NCI-H2196 treated with DMSO at 0.1 percent for 48 hours (cell line): ENCODE results near the gene WWOX.

Experiments
- DNase-seq: peaks from one replicate; lab custom pipeline; 2025; ENCODE audit not compliant: unreplicated experiment; lab: John Stamatoyannopoulos, UW

Gene WWOX

DNA sequence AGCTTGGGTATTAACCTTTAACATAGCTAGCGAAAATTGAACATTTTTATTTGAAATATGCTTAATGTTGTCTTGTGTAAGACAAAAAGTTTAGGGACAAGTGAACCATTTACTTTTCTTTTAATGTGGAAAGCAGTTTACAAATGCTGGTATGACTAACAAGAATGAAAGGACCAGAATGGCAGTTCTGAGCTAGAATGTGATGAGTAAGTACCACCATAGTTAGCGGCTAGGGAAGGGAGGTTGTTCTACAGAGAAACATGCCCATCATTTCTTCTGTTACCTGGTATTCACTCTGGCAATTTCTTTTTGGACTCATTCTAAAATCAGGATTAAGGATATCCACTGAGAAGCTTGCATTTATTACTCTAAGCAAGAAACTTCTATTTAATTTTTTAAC, 121.1 kb downstream of the WWOX start:
- no peak for DNase-seq

DNA sequence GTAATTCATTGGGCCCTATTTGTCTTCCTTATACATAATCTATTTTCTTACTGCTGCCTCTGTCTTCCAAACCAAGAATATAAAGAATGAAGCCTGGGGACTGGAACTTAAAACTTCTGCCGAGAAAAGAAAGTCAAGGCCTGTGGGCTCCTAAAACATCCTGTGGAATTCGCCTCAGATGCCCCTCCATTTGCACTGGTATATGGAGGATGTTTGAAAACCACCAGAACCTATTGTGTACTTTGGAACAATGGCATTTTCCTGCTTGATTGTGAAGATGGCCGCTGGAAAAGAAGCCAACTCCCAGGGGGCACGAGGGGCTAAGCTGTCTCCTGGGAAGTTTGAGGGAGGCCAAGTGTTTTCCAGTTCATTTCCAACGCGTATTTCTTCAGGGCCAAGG, 122.4 kb downstream of the WWOX start:
- no peak for DNase-seq

DNA sequence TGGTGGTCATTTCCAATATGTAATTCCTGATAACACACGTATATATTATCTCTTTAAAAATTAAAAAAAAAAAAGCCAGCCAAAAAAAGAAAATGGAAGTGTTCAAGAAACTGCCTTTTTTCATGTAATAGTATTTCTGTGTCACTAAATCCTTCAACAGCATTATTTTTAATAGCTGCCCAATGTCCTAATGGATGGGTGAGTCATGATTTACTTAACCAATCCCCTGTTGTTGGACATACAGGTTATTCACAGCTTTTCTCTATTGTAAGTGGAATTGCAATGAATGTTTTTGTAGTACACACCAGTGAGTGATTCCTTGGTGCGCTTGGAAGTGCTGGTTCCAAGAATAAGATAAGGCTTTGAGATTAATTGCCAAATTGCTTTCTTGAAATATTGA, 124.9 kb downstream of the WWOX start:
- no peak for DNase-seq

DNA sequence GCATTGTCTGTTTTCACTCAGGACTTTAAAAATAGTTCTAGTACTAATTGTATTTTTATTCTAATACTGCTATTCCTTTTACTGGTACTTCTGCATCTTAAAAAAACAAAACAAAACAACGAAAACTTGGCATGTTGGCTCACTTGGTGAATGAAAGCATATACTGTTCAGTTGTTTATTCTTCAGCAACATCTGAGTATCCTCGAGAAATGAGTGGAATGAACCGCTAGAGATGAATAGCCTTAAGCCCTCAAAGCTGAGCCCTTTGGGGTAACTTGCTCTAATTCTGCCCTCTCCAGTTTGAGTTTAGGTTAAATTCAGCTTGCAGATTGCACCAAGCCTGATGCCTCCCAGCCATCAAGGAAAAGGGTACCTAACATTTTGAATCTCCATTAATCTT, 126.5 kb downstream of the WWOX start:
- no peak for DNase-seq

DNA sequence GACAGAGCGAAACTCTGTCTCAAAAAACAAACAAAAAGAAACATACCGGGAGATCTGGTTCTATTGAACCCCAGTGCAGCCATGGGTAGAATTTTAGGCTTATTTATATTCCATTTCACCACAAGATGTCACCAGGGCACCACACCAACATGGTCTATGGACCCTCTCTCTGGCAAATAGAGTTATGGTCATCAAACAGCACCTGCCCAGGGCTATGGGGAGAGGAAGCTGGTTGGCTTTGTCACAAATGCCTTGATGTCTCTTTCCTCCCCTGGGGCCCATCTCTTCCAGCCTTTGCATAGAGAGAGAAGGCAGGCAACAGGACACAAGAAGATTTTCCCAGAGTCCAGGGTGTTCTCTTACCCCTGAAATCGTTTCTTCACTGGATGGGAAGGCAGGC, 128.4 kb downstream of the WWOX start:
- DNase-seq = no peak

DNA sequence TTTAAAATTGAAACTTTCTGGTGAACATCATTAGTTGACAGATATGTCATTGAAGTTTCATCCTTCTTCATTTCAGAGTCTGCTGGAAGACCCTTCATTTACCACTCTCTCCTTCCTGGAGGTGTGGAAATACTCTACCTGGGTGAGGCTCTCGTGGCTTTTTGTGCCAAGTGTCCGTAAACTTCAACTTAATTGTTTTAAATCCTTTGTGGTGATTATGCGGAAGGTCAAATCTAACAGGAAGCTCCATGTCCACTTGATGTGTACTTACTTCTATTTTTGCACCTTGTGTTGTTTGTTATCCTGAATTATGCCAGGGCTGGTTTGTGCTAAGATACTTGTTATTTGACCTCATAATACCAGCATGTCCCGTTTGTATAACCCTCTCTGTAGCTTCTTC, 129.2 kb downstream of the WWOX start:
- no peak for DNase-seq

DNA sequence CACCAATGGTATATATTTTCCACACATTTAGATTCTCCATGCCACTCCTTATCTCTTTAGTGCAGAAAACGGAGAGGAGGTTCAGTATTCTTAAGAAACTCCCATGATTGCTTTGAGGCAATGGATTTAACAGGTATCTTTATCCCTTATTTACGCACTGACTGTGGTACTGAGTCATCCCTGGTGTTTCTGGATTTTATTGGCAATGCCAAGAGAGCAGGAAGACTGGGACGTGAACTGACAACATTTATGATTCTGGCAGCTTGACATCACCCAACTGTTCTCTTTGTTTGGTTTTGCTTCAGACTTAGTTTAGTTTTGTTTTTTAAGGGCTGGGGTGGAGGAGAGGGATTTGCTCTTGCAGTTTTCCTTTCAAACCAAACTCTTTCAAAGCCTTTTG, 131.4 kb downstream of the WWOX start:
- no peak for DNase-seq

DNA sequence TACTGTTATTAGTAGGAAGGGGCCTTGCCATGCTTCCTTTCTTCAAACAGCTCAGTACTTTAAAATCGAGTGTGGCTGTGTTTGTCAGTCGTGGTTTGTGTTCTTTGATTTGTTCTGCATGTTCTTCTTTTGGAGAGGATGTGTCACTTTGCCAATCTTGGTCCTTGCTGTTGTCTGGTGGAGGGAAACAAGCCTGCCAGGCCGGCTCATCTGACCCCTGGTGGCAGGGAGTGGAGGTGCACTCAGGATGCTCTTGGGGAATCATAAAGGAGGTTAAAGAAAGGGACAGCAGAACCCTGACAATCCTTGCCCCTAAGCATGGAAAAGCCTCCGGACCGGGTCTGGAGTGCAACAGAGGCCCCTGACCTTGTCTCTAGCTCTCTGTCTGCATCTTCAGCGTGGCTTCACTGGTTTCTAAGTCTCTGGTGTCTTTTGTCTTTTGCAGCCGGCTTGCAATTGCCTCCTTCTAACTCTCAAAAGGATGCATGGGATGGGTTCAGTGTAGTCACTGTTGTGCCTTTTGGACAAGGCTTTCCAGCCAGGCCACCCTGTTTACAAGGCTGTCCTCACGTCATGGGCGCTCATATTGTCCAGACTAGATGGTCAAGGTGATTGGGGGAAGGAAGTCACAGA, 135.8 kb downstream of the WWOX start:
- DNase-seq = no peak

DNA sequence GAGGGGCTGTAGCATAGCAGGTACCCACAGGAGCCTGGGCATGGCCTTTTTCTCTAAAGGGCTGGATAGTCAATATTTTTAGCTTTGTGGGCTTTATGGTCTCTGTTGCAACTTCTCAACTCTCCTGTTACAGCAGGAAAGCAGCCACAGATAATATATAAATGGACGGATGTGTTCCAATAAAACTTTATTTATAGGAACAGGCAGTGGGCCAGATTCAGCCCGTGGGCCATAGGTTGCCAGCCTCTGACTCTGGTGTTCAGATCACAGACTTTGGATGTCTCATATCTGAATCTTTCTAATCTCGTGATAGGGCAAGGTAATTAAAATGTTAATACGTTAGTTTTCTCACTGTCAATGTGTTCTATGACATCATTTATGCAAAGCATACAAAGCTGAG, 136.4 kb downstream of the WWOX start:
- no peak for DNase-seq

DNA sequence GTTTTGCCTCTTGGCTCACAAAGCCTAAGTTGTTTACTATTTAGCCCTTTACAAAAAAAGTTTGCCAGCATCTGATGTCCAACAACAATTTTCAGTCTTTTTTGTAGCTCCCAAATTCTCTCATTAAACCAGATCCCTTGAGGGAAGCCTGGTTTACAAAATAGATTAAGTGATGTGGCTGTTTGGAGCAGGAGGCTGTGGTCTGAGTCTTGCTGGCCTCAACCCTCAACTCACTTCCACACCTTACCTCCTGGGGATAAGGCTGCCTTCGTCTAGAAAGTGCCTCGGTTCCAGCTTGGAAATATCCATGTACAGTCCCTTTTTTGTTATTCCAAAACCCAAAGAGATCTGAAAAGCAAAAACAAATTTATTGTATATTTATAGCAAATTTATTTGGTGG, 138.4 kb downstream of the WWOX start:
- DNase-seq = no peak

DNA sequence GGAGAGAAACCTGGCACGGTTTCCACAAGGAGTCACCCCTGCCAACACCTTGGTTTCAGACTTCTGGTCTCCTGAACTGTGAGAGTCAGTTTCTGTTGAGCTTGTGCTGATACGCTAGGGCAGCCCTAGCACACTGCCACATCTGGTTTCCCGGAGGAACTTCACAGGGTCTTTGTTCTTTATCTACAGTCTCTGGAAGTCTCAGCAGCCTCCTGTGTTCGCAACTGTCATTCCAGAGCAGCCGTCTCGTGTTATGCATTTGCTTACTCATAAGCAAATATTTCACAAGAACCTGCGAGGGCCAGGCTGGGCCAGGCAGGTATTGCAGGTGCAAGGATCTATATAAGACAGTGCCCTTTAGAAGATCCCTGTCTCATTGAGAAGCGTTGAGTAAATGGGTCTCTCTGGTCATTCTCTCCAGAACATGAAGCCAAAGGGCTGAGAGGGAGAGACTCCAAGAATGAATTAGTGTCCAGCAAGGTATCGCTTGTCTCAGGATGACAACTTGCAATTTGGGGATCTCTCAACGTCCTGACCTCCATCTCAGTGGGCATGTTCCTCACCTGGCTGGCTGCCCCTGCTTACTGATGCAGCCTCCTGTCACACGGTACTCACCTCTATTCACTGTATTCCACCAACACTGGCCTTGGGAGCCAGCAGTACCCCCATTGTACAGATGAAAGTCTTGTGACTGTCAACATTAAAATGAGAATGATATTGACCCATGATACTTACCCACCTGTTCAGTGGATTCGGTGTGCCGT, 141.2 kb downstream of the WWOX start:
- DNase-seq = no peak

DNA sequence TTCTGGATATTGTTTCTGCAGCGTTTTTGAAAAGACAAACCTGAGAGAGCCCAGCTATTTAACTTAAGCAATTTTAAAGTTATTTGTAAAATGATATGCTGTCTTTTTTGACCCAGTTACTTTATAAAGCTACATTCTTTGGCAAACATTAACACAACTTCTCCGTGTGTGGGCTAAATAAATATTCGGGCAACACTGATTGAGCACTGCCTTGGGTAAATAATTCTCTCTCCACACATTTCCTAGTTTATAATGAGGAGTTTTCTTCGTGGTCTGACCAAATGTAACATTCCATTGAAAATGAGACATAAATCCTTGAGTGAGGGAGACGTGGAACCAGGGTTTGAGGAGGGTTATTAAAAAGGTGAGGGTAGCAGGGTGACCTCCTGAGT, 142.8 kb downstream of the WWOX start:
- no peak for DNase-seq

DNA sequence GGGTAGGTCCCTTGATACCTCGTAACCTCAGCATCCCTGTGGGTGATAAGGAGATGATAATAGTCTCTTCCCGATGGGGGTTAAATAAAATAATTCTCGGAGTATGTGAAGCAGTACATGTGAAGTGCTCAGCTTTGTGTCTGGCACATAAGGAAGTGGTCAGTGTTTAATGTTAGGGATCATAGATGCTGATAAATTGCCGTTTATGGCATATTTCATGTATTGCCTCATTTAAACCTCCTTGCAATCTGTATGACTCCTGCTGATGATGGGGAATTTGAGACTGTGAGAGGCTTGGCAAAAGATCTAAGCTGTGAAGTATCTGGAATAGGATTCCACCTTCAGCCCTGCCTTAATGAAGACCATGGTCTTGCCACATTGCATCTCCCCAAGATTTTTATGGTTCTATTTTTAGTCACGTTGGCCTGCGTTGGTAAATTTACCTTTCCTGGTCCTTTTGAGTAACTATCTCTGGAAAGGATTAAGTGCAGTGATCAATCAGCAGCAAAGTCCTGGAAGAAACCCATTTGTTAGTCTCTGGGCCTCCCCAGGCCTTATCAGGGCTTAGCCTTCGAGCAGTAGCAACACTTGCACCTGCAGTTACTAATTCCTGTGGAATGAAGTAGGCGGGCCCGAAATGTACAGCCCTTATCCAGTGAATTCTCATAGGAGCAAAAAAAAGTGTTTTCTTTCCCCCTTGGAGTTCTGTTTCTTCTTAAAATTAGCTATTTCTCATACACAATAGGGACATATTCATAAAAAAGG, 144.9 kb downstream of the WWOX start:
- no peak for DNase-seq

DNA sequence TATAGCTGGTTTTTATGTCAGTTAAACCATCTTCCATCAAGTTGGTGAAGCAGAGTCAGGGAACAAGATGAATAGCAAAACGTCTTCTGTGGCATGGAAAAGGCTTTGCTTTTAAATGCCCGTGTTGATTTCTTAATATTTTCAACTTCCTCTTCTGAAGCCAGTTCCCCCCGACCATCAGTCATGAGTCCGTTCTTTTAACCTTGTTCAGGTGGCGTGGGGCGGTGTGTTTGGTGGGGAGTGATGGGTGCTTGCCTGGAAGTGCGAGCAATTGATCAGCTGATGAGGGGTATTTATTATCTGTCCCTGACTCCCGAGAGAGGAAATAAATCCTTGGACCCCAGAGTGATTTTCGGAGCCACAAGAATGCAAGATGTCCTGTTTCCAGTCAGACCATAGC, 147.1 kb downstream of the WWOX start:
- no peak for DNase-seq

DNA sequence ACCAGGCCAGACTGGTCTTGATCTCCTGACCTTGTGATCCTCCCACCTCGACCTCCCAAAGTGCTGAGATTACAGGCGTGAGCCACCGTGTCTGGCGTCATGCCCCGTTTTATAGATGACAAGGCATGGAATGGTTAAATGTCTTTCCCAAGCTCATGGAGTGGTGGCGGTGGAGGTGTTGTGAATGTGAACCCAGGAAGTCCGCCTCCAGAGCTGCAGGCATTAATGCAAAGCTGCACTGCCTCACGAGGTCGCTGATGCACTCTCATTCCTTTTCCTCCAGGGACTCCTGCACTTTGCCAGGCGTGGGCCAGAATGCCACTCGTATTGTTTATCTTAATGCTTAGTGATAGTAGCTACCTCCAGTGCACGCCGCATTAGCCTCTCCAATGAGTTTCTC, 149.6 kb downstream of the WWOX start:
- no peak for DNase-seq

DNA sequence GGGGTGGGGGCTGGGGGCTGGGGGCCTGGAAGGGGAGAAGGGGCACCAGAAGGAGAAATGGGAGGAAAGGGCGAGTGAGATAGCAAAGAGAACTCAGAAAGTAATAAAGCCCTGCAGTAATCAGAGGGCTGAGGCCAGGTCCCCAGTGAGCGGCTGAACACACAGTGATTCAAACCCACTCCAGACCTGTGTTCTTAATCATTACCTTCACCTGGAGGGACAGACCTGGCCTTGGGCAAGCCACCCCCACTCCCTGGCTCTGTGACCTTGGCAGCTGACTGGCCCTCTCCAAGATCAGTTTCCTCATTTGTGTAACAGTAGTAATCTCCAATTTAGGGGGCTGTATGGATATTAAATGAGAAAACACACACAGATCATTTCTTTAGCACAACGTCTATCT, 150.4 kb downstream of the WWOX start:
- DNase-seq = no peak

DNA sequence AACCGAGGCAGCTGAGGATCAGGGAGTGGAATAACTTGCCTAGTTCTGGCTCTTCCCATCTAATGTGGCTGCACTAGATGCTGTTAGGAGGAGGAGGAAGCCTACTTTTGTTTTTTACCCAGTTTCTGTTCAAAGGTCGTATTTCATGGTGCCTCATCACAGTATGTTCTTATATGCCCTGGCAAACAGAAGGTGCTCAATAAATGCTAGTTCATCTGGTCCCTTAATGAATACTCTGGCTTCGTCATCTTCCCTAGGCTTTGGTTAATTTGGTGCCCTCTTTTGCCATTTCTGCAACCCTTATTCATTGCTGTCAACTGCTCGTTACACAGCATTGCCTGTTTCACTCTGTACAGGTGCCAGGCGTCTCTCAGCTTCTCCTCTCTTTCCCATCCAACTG, 151.7 kb downstream of the WWOX start:
- DNase-seq = no peak

DNA sequence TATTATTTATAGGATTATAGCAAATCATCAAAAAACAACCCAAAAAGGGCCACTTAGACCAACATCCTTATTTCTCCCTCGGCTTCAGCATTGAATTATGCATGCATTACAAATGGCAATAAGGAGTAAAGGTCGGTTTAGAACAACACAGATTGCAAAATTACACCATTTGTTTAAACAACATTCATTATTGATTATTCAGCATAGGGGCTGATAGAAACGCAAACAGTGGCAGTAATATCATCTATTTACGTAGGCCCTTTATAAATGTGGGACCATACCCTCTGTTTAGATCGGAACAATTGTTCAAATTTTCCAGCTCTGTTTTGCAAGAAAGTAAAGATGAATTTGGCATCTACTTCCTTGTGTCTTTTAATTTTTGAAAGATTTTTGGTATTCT, 153.3 kb downstream of the WWOX start:
- no peak for DNase-seq

DNA sequence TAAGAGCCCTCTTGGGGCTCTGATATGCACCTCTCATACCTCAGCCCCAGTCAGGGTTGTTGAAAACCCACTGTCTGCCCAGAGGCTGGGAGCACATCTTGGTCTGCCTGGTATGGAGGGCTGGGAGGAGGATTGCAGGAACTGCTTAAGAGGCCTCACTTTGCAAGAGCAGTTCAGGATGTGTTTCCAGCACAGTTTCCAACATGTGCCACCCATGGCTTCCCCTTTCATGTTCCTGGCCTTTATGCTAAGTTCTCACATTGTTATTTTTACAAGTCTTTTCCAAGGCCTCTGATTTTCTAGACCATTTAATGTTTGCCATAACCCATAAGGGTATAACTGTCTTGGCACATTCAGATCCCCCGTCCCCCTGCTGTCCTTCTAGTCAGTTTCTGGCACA, 155.4 kb downstream of the WWOX start:
- no peak for DNase-seq

DNA sequence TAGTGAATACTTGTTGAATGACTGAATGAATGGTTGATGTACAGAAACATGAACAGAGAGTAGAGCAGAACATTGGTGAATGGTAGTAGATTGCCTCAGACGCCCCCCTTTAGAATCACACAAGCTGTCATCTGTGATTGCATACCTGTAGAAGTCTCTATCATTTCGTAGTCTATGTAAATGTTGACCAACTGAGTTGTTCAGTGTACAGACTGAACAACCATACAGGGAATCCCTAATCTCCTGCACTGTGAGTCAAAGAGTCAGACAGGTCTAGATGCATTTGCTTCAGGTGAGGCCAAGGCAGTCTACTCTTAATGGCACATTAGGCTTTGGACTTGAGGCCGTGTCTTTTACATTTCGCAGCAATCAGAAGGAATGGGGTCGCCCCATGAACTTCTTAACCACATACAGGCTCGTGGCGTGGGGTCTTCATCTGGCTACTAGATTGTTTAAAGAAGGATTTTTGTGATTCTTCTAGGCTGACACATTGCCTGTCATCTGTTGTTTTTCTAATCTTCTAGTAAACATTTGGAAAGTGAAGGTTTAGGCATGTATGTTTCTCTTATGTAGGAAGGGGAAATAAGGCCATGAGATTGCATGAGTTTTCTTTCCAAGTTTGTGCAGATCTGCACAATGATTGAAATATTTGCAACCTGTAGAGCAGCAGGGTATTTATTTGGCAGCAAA, 157.4 kb downstream of the WWOX start:
- DNase-seq = no peak

DNA sequence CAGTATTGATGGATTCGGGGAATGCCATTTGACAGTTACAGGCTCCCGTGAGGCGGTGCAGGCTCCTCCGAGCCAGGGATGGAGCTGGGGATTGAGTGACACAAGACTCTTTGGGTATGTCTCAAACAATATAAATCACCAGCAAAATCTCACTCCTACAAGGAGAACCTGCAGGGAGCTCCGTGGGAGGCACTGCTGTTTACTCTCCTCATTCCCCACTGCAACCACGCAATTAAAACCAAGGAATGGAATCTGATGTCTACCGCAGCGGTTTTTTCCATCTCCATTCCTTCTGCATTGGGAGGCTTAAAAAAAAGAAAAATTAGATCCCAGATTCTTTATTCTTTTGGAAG, 157.9 kb downstream of the WWOX start:
- DNase-seq = no peak
